A549 (cell line): Measurements from ENCODE around the gene BCL2L13. TPM values are rescaled to one million over a fixed set of nuclear protein-coding genes. Genes with fewer than 3 reads are reported as not detected.

ENCODE experiments used
- ATAC-seq, 2 experiments: fragments of 200-7000 bp in 1 of 2; fragments of >200 bp in 1 of 2; cut with Nextera tagmentation in 1 of 2; cut with Tn5 transposase in 1 of 2; 3 replicates each; pipeline versions ENCODE4 v1.8.0 to v1.9.1; 2018 to 2020; ENCODE audit warnings: mild to moderate bottlenecking in 1 of 2, moderate library complexity in 1 of 2
- CTCF ChIA-PET: fragments of 300-600 bp; sonication (Branson Sonifier 250); formaldehyde crosslinking; extraction: SDS; loops from one replicate; lab custom pipeline; 2021; ENCODE audit warnings: antibody characterized with exemption, inconsistent platforms; lab: Yijun Ruan, JAX
- POLR2A ChIA-PET: fragments of 350-600 bp; formaldehyde crosslinking; extraction: SDS; loops from one replicate; lab custom pipeline; 2021; ENCODE audit warnings: antibody characterized with exemption, inconsistent platforms; lab: Yijun Ruan, JAX
- DNase-seq, 2 experiments: peaks; one replicate each; pipeline versions ENCODE4 v3.0.0 to v3.0.0-alpha.2; 2011 to 2016; ENCODE audit warnings: low read depth in 1 of 2, low spot score in 1 of 2
- FAIRE-seq: peaks from 2 replicates; lab custom pipeline; 2011; peaks lifted over from hg19 to GRCh38; lab: Jason Lieb, UNC
- H3K27ac ChIP-seq, 2 experiments: fragments of >200 bp; sonication (Bioruptor Twin); formaldehyde crosslinking; 3 replicates each; pipeline ENCODE4 v1.5.1; 2016 to 2017
- H3K4me1 ChIP-seq: fragments of >200 bp; sonication (Bioruptor Twin); formaldehyde crosslinking; 3 replicates; pipeline ENCODE4 v1.6.1; 2016
- H3K4me2 ChIP-seq: fragments of >200 bp; sonication (Bioruptor Twin); formaldehyde crosslinking; 3 replicates; pipeline ENCODE4 v1.6.1; 2016
- H3K4me3 ChIP-seq: fragments of >200 bp; sonication (Bioruptor Twin); formaldehyde crosslinking; 3 replicates; pipeline ENCODE4 v1.5.1; 2016
- H3K9me3 ChIP-seq: fragments of >200 bp; sonication (Bioruptor Twin); formaldehyde crosslinking; 3 replicates; pipeline ENCODE4 v1.6.1; 2016
- ATOH8 ChIP-seq: fragments of 250-450 bp; sonication (Bioruptor Pico); IDR thresholded peaks from 2 replicates; pipeline ENCODE4 v1.5.0; 2020; ENCODE audit warnings: low read depth, mild to moderate bottlenecking, moderate library complexity
- BCL3 ChIP-seq: fragments of >200 bp; sonication (Bioruptor Twin); formaldehyde crosslinking; IDR thresholded peaks from 3 replicates; pipeline ENCODE4 v1.6.1; 2016
- CBX8 ChIP-seq: fragments of 200-600 bp; sonication (generic); IDR thresholded peaks from 2 replicates; pipeline ENCODE4 v1.6.1; 2016
- CHD2 ChIP-seq: fragments of 150-350 bp; IDR thresholded peaks from 2 replicates; pipeline ENCODE4 v1.6.1; 2014; ENCODE audit warnings: low read length; ENCODE audit not compliant: partially characterized antibody
- E2F6 ChIP-seq: IDR thresholded peaks from 2 replicates; pipeline ENCODE4 v1.6.1; 2012; ENCODE audit warnings: low read depth, borderline replicate concordance
- EHMT2 ChIP-seq: fragments of 200-600 bp; sonication (generic); IDR thresholded peaks from 2 replicates; pipeline ENCODE4 v1.6.1; 2016; ENCODE audit warnings: antibody characterized with exemption, low read depth, mild to moderate bottlenecking, moderate library complexity
- ELK1 ChIP-seq: fragments of 150-350 bp; IDR thresholded peaks from 2 replicates; pipeline ENCODE4 v1.6.1; 2014; ENCODE audit warnings: low read depth, mild to moderate bottlenecking, low read length
- EP300 ChIP-seq, 2 experiments: fragments of >200 bp; sonication (Bioruptor Twin); formaldehyde crosslinking; IDR thresholded peaks; 2 replicates in 1 of 2; 3 replicates in 1 of 2; pipeline ENCODE4 v1.6.1; 2016 to 2017
- FOSB ChIP-seq: fragments of 250-450 bp; sonication (Bioruptor Pico); IDR thresholded peaks from 2 replicates; pipeline ENCODE4 v1.5.0; 2020; ENCODE audit warnings: mild to moderate bottlenecking, moderate library complexity
- HDAC2 ChIP-seq: fragments of 200-600 bp; sonication (generic); IDR thresholded peaks from 2 replicates; pipeline ENCODE4 v1.6.1; 2016
- HMGXB4 ChIP-seq: fragments of 250-450 bp; sonication (Bioruptor Pico); IDR thresholded peaks from 2 replicates; pipeline ENCODE4 v1.5.0; 2021; ENCODE audit warnings: mild to moderate bottlenecking, moderate library complexity, borderline replicate concordance
- HOXA7 ChIP-seq: fragments of 250-450 bp; sonication (Bioruptor Pico); IDR thresholded peaks from 2 replicates; pipeline ENCODE4 v1.5.0; 2020; ENCODE audit warnings: mild to moderate bottlenecking, moderate library complexity
- HOXB13 ChIP-seq: fragments of 250-450 bp; sonication (Bioruptor Pico); IDR thresholded peaks from 2 replicates; pipeline ENCODE4 v1.5.0; 2020; ENCODE audit warnings: low read depth, mild to moderate bottlenecking, moderate library complexity
- HOXB5 ChIP-seq: fragments of 250-450 bp; sonication (Bioruptor Pico); IDR thresholded peaks from 2 replicates; pipeline ENCODE4 v1.5.0; 2020; ENCODE audit warnings: mild to moderate bottlenecking, moderate library complexity
- KDM1A ChIP-seq: fragments of 200-600 bp; sonication (generic); IDR thresholded peaks from 2 replicates; pipeline ENCODE4 v1.6.1; 2016; ENCODE audit warnings: low read depth, mild to moderate bottlenecking
- MAX ChIP-seq: IDR thresholded peaks from 2 replicates; pipeline ENCODE4 v1.6.1; 2012
- MYC ChIP-seq: IDR thresholded peaks from 2 replicates; pipeline ENCODE4 v1.6.1; 2012; ENCODE audit warnings: mild to moderate bottlenecking, inconsistent platforms, low read length, improper control_type of control experiment, borderline replicate concordance
- NFE2L2 ChIP-seq: fragments of 150-350 bp; conservative IDR thresholded peaks from 2 replicates; pipeline ENCODE4 v1.6.1; 2014; ENCODE audit warnings: low read length
- PBX3 ChIP-seq: IDR thresholded peaks from 2 replicates; pipeline ENCODE4 v1.6.1; 2012
- POLR2AphosphoS2 ChIP-seq: conservative IDR thresholded peaks from 2 replicates; pipeline ENCODE4 v1.6.1; 2012; ENCODE audit warnings: low read length, improper control_type of control experiment, inconsistent platforms
- RFX5 ChIP-seq: fragments of 450-650 bp; IDR thresholded peaks from 2 replicates; pipeline ENCODE4 v1.7.1; 2014; ENCODE audit warnings: antibody characterized with exemption, mild to moderate bottlenecking, moderate library complexity
- SREBF2 ChIP-seq: fragments of 450-650 bp; IDR thresholded peaks from 2 replicates; pipeline ENCODE4 v1.6.1; 2014; ENCODE audit warnings: mild to moderate bottlenecking, moderate library complexity
- USF2 ChIP-seq: fragments of 450-650 bp; IDR thresholded peaks from 2 replicates; pipeline ENCODE4 v1.6.1; 2014; ENCODE audit warnings: antibody characterized with exemption
- ZSCAN20 ChIP-seq: fragments of 250-450 bp; sonication (Bioruptor Pico); IDR thresholded peaks from 2 replicates; pipeline ENCODE4 v1.8.0; 2022; ENCODE audit warnings: mild to moderate bottlenecking, moderate library complexity
- WGBS: methylation state at CpG from one replicate; pipeline ENCODE4 v1.1.6; 2017; ENCODE audit errors: missing lambda C conversion rate; 5-methylcytosine and 5-hydroxymethylcytosine counted together
- polyA plus RNA-seq, 4 experiments: library from polyadenylated mRNA; depleted of rRNA in 3 of 4; stranded (reverse); fragments of >200 nt; fragmentation: RNase III in 1 of 4; extraction: RNeasy Plus Mini Kit Qiagen cat#74134 plus additional on column Dnase treatment in 1 of 4; gene quantifications; 2 replicates in 3 of 4; 3 replicates in 1 of 4; pipeline ENCODE4 v1.2.3, GENCODE V29; 2011 to 2017

Gene BCL2L13
- polyA plus RNA-seq, 2 of the 4 experiments (the other 2 are of a cell fraction): 36.9 to 44.9 TPM

GRCh38 chr22:17694193-17694592 lies 55.6 kb downstream of the BCL2L13 start:
- Histone ChIP-seq H3K4me1 (no peaks in the 10 kb centered on the region), H3K4me2 (no peak overlapping the region), H3K9me3 (no peaks in the 10 kb centered on the region), H3K4me3 (no peak overlapping the region), H3K27ac (no peak overlapping the region)
- DNase-seq (no peak), FAIRE-seq (no peak), ATAC-seq (no peak)
- TF ChIP-seq ELK1 (no peak), RFX5 (no peak), HMGXB4 (no peak), USF2 (no peak), BCL3 (no peak), CBX8 (no peak), SREBF2 (no peak), FOSB (CRISPR knock-in tag) (no peak), NFE2L2 (no peak), KDM1A (no peak), POLR2AphosphoS2 (no peak)
- ChIA-PET CTCF (no interaction called here), POLR2A (no interaction called here)
- 89% methylated on average over 2 of the region's 2 CpGs for WGBS

- DNase-seq: no peak
- 92% methylated on average over 6 of the region's 6 CpGs for WGBS
- no peak for ATAC-seq
- no peak for TF ChIP-seq PBX3
- no peak for TF ChIP-seq ATOH8 (CRISPR knock-in tag)
- TF ChIP-seq EHMT2: no peak
- no peak for TF ChIP-seq EP300 (IDR thresholded peaks at IDR 0.05)
- TF ChIP-seq NFE2L2: no peak
- no peak for TF ChIP-seq MYC
- TF ChIP-seq ZSCAN20 (CRISPR knock-in tag): no peak
- no peak for TF ChIP-seq MAX
- no peak for TF ChIP-seq E2F6
- TF ChIP-seq CHD2: no peak
- no peak for TF ChIP-seq HOXB5 (CRISPR knock-in tag)
- TF ChIP-seq HOXA7 (CRISPR knock-in tag): no peak
- TF ChIP-seq HDAC2: no peak
- no peak for TF ChIP-seq HOXB13 (CRISPR knock-in tag)
- TF ChIP-seq ELK1: no peak
- Histone ChIP-seq H3K4me2 (no peak overlapping the region), H3K4me3 (no peak overlapping the region), H3K4me1 (no peaks in the 10 kb centered on the region), H3K27ac (no peak overlapping the region), H3K9me3 (no peaks in the 10 kb centered on the region)
- ChIA-PET POLR2A (no interaction called here), CTCF (no interaction called here)
- FAIRE-seq: no peak
Measured at GRCh38 chr22:17694752-17695151, 56.2 kb downstream of the BCL2L13 start.
